GM19468 (cell line): ENCODE data around the gene NFASC.

Source experiments
- ATAC-seq: cut with Tn5 transposase; IDR thresholded peaks from one replicate; pipeline ENCODE4 v1.9.1; 2021; ENCODE audit warnings: mild to moderate bottlenecking, moderate library complexity, moderate number of reproducible peaks; ENCODE audit not compliant: unreplicated experiment; ENCODE audit errors: extremely low read depth

Gene NFASC

DNA sequence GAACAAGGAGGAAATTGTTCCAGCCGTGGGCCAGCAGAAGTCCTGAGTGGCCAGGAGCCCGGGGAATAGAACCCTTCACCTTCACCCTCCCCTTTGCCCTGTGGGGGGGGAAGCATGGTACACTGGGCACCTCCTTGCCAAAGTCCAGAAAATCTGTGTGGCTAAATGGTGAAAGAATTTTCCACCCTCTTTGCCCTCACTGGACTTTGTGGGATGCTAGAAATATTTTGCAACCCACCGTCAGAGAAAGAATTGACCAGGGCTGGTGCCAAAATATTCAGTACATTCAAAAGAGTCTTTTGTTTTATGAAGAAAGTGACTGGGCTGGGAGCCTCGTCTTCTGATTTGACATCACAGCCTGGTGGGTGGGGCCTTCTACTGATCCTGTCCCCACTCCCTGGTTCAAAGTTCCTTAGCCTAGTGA, 14.6 kb downstream of the NFASC start:
- no peak for ATAC-seq

DNA sequence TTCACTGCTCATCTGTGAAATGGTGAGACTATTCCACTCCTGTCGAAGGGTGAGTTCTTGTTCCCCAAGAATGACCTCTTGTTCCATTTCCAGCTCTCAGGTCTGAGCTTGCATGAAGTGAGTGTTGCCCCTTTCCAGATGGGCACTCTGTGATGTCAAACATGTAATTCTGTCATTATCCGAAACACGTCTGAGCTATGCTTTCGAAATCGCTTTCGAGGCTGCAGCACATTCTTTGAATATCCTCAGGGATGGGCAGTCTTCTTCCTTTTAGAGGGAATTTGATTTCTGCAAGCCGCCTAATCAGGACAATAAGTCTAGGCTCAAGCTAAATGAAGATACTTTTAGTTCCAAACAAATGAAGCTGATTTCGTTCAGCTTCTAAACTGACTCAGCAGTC, 15.1 kb downstream of the NFASC start:
- ATAC-seq, result no peak

DNA sequence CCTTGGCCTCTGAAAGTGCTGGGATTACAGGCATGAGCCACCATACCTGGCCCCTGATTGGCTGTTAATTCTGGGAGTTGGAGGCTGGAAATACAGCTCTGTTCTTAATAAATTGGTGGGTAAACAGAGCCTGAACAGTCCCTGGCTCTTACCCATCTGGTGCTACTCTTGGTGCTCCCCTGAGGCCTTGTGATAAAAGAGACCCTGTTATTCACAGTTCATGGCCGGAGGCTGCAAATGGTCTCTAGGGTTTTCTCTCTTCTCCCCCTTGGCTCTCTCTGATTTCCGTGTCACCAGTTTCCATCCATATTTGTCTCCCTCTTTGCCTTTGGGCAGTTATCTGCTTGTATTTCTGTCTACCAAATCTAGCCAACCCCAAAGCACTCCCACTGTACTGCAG, 17.2 kb downstream of the NFASC start:
- ATAC-seq, result no peak

DNA sequence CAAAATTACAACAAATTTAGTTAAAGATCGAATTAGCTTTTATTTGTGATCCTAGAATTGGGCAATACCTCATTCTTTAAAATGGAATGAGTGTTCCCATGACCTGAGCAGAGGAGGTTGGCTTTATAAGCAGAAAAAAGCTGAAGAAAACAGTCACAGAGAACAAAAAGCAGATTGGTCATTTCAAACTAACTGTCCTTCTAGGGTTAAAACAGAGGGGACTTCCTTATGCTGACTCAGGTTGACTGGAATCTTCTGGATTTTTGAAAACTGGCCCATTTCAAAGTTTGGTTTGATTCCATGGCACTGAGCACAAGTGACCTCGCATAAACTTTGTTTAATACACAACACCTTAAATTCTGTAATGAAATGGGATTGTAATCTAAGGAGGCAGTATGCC, 17.6 kb downstream of the NFASC start:
- no peak for ATAC-seq

DNA sequence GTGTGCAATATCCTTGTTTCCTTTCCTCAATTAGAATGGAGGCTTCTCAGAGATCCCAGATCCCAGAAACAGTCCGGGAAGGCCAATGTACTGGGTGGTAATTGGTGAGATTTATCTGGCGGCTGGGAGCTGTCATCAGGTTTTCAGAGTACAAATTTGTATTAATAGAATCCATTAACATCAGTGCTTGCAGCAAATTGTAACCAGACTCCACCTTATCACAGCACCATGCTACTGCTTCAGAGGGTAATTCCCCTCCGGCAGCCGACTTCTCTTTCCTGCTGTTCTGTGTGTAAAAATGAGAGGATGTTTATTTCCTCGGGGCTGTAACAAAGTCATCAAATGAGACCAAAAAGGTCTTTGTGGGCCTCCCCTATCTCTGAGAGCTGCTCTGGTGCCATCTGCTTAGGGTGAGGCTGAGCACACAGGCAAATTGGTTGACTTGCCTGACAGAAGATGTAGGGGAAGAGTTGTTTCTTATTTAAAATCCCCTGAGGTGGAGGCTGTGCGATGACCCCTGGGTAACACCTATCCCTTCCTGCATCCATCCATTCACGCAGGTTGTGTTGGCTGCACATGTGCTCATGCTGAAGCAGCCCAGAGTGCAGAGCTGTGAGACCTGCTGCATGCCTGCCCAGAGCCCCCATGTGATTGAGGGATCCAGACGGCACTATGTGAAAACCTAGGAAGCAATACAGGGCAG, 19.2 kb downstream of the NFASC start:
- ATAC-seq, result no peak

DNA sequence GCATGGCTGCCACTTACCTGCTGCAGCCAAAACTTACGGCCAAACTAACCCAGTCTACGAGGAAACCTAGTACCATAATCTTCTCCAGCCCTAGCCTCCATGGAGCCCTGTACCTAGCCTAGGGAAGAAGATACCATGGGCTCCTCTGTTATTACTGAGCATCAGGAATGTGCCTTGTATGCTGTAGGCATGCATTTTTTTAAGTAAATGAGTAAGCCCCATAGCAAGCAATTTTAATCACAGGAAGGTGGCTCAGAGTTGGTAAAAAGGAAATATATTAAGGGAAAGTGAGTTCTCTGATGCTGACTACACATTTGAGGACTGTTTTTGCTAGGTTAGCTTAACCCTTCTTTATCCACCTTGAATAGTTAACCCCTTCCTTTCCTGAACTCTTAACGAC, 21.2 kb downstream of the NFASC start:
- no peak for ATAC-seq

DNA sequence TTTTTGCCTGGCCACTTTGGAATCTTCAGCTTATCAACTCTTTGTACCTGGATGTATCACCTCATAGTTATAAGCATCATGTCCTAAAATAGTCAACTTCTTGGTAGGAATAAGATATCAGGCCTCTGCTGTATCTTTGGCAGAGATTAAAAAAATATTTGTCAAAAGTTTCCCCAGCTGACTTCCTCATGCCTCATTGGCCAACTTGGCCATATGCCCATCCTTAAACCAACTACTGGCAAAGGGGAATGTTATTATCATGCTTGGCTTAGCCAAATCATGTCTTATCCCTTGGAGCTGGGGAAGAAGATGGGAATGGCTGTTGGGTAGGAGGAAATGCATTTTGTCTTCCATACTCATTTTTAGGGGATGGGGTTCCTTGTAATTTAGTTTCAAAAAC, 23.4 kb downstream of the NFASC start:
- ATAC-seq, result no peak

DNA sequence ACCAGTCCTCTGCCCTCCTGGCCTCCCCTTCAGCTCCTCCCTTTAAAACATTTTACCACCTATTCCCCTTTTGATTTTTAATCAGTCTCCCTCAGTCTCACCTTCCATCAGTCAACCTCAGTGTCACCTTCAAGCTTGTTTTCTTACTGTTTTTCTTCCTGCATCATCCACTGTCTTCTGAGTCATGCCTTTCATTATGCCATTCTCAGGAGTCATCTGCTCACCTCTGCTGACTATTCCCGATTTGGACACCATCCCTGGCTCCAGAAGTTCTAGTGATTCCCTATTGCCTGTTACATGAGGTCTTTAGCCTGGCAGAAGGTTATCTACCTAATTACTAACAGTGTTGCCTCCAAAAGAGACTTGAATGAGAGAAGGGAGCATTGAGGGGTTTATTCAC, 23.9 kb downstream of the NFASC start:
- no peak for ATAC-seq

DNA sequence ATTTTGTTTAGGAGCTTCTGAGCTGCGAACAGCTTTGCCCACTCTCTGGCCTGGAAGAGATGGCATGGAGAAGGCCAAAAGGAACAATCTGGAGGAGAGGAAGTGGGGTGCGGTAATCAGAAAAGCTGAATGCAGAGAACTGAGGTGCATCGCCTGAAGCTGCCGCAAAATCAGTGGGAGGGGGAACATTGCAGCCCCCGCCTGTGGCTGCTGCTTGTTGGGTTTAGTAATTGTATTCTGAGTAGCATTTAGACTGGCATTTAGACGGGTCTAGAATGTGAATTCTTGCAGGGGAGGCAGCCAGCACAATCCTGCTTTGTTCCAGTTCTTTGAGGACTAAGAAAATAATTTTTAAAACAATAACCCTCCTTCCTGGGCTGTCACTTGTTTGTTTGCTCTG, 25.4 kb downstream of the NFASC start:
- ATAC-seq, result no peak

DNA sequence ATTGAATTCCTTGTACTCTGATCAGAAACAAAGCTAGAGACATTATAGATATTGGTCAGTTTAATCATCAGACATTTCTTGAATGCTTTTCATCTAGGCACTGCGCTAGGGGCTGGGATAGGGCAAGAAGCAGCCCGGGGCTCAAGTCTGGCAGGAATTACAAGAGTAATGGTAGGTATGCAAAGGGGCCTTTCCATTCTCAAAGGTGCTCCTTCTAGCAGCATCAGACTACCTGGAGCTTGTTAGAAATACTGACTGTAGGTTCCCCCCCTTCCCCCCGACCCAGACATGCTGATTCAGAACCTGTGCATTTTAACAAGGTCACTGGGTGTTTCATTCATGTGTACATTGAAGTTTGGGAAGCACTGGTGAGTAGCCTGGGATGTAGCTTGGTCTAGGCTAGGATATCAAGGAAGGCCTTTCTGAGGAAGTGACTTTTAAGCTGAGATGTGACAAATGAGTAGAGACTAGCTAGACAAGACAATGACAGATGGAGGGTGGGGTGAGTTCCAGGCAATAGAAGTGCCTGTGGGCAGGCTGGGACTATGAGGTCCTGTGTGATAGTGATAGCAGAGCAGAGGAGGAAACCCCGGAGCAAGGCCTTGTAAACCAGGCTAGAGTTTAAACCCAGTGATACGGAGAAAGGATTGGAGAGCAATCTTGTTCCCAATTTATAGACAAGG, 26.3 kb downstream of the NFASC start:
- no peak for ATAC-seq

DNA sequence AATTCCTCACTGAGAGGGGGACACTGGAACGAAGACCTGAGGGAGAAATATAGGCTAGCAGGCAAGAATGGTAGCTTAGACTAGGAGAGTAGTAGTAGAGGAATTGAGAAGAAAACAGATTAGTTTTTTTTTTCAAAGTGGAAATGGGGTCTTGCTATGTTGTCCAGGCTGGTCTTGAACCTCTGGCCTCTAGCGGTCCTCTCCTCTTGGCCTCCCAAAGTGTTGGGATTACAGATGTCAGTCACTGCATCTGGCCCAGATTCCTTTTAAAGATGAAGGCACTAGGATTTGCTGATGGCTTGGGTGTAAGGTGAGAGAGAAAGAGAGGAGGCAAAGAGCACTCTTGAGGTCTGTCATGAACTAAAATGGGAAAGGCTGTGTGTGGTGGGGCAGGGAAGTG, 30.1 kb downstream of the NFASC start:
- ATAC-seq, result no peak

DNA sequence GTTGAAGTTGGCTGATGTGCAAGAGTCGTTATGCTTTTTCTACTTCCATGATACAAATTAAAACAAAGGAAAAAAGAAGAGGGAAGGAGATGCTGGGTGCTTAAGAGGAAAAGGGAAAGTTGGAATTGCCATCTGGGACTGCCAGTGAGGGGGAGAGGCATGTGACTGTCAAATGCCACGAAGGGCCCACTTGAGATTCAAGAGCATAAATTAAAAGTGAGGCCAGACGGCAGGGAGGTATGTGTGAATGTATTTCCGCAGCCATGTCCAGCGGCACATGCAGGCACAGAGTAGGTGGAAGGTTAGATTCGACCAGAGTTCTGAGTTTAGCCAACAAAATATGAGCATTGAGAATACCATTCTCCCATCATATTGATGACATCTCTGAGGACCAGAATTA, 32.0 kb downstream of the NFASC start:
- ATAC-seq, result no peak

DNA sequence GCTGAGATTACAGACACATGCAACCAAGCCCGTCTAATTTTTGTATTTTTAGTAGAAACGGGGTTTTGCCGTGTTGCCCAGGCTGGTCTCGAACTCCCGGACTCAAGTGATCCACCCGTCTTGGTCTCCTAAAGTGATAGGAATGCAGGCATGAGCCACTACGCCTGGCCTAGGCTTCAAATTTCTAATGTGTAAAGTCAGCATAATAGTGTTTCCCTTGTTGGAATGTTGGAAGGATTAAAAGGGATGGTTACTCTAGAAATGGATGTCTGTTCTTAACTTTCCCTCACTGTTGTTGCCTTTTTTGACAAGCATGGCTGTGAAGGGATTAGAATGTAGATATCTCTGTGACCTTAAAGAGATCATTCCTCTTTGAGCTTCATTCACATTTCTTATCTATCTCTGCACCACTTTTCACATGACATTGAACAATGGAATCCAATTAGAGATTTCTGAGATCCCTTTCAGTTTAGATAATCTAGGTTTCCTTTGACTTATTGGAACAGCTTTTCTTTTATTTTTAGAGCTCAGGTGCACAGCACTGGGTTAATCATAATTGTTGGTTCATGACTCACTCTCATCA, 33.7 kb downstream of the NFASC start:
- no peak for ATAC-seq

DNA sequence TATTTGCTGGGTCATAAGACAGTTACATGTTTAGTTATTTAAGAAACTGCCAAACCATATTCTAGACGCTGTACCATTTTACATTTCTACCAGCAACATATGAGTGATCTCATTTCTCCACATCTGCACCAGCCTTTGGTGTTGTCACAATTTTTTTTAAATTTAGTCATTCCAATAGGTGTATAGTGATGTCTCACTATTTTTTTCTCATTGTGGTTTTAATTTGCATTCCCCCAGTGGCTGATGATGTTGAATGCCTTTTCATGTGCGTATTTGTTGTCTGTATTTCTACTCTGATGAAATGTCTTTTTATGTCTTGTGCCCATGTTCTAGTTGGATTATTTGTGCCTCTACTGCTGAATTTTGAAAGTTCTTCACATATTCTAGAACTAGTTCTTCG, 38.4 kb downstream of the NFASC start:
- ATAC-seq, result no peak

DNA sequence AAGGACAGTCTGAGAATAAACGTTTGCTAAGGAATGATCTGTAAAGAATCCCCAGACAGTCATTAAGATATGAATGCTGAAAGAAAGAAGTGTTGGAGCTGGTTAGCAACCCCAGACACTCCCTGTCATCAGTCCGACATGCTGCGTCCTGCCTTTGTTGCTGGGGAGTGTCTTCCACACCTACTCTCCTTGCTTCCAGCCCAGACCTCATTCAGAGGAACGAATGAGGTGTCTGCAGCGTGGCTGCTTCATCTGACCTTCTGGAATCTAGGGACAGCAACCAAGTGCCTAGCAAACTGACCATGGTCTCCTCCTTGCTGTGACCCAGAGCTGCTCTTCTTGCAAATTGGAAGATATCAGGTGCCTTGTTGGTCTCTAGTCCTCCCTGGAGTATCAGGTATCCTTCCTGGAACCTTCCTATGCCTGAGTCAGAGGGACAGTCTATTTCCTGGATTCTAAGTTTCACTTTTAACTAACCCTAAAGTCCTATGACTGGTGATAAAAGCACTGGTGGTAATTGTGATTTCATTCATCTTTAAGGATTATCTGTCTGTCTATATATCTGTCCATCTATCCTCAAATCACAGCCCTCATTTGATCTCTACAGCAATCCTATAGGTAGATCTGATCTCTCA, 45.3 kb downstream of the NFASC start:
- no peak for ATAC-seq

DNA sequence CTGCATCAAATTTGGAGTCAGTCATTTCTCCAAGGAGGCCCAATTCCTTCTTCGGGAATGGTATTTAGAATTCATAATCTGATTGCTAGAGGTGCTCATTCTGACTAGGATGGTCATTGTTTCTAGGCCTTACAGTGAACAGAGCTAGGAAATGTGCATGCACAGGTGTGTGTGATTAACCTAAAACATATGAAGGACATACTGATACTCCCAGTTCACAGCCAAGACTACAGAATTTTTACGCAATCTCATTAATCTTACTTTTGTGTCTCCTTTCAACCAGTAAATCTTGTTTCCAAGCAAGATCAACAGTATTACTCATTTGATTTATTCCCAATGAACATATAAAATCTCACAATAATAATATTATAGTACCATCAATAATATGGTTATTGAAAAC, 47.1 kb downstream of the NFASC start:
- ATAC-seq, result no peak

DNA sequence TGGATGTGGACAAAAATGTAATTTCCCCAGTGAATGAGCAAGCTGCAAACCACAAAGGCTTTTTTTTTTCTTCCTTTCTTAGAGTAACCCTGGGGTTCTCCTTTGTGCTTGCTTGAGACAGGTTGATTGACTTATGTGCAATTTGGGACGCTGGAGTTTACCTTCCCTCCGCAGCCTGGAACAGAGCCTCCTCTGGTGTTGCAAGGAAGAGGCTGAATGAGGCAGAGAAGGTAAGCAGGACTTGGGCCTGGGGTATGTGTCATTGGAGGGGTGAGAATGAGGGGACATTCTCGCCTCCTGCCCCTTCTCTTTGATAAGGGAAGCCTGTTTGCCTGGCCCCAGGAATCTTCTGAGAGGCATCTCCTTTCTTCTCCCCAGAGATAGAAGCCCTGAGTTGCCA, 49.8 kb downstream of the NFASC start:
- ATAC-seq, result no peak

DNA sequence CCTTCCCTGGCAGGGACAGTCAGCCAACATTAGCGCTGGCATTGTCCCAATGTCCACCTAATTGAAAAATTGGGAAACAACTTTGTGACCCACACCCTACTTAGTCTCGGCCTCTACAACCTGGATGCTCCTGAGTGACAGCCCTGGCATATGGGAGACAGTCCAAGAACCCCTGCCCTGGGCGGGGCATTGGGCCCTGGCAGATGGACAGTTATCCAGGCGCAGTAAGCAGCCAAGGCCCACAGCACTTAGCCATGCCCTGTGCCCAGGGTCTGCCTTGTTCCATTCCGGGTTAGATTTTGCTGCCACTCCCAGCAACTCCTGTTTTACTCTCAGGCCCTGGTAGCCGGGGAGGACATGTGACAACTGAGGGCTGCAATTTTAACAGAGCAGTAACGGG, 50.3 kb downstream of the NFASC start:
- ATAC-seq, result no peak

DNA sequence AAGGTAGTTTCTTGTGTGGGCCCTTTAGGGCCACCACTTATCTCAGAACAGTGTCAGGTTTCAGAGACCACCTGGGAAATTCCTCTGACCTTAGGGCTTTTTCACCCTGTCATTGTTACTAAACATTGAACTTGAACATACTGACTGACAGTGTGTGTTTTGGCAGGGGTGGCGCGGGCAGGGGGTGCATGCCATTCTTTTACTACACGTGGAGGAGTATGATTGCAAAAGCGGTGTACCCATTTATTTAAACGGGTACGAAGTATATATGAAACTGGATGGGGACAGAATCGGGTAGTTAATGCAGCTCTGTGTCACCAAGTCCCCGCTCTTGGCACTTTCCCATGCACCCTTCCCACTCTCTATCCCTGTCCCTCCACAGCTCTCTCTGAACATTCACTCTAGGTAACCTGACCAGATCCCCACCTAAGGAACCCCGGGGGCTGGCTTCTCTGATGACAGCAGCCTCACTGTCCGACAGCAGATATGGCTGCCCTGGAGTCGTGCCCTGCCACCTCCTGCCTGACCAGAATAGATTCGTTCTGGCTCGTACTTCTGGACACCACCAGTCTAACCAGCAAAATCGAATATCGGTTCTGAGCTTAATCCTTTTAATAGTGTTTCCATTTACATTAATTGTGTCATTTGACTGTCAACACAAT, 51.3 kb downstream of the NFASC start:
- no peak for ATAC-seq

DNA sequence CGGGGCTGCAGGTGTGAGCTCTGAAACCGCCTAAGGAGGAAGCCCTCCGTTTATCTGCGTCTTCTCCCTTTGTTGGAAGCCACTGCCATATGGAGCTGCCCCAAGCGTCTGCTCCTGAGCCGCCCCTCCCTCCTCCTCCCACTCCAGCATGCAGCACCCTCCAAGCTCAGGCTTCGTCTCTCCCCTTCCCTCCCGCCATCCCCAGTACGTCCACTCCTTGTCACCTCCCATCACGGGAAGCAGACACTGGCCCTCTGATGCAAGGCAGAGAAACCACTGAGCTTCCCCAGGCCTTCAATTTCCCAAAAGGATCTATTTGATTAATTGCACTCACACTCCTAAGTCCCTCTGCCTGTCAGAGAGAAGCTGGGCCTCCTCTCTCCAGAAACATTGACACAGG, 52.5 kb downstream of the NFASC start:
- ATAC-seq, result no peak

DNA sequence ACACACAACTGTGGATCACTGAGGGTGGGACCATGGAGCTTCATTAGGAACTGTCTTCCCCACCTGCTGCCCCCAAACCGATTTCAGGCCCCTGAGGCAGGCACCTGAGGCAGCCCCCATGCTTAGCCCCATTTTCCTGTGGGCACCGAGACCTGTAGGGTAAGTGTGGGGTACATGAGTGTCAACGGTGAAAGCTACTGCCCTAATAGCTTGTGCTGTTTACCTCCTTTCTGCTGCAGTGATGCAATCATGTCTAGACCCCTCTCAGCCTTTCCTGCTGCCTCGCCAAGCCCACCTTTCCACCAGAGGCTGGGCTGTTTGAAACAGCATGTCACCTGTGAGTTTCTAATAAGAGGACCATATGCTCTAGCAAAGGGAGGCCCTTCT, 53.0 kb downstream of the NFASC start:
- no peak for ATAC-seq
